ENCODE results near the gene OPRD1.

Gene OPRD1

GRCh38 chr1:28886731-28887418 lies 74.9 kb downstream of the OPRD1 start:
- DNase-seq, result peak; percentile 87
- Mint-ChIP-seq H3K36me3 (ENCODE audit: low read depth) (no peaks in the 10 kb centered on the region), H3K4me3 (peak overlapping the region; percentile 79), H3K27ac (no peak overlapping the region), H3K9me3 (no peaks in the 10 kb centered on the region), H3K27me3 (ENCODE audit: low read depth, poor library complexity) (peaks cover 34% of the 10 kb centered on the region), H3K4me1 (peaks cover 56% of the 10 kb centered on the region)
- TF ChIP-seq CTCF (IDR thresholded peaks at IDR 0.05), result no peak

- Mint-ChIP-seq H3K27ac (no peak overlapping the region), H3K9me3 (no peaks in the 10 kb centered on the region), H3K4me1 (peaks cover 50% of the 10 kb centered on the region), H3K4me3 (peak overlapping the region; percentile 92), H3K36me3 (ENCODE audit: low read depth) (no peaks in the 10 kb centered on the region), H3K27me3 (ENCODE audit: low read depth, poor library complexity) (peaks cover 35% of the 10 kb centered on the region)
- no peak for TF ChIP-seq CTCF (IDR thresholded peaks at IDR 0.05)
- DNase-seq, result peak; percentile 61
Measured at GRCh38 chr1:28887419-28887834, 75.5 kb downstream of the OPRD1 start.

GRCh38 chr1:28887835-28888682 lies 76.1 kb downstream of the OPRD1 start:
- DNase-seq, result peak; percentile 30
- no peak for TF ChIP-seq CTCF (IDR thresholded peaks at IDR 0.05)
- peak overlapping the region; percentile 92 for H3K4me3 Mint-ChIP-seq
- peaks cover 35% of the 10 kb centered on the region for H3K27me3 Mint-ChIP-seq (ENCODE audit: low read depth, poor library complexity)
- H3K36me3 Mint-ChIP-seq (ENCODE audit: low read depth), result no peaks in the 10 kb centered on the region
- no peak overlapping the region for H3K27ac Mint-ChIP-seq
- H3K9me3 Mint-ChIP-seq, result no peaks in the 10 kb centered on the region
- H3K4me1 Mint-ChIP-seq, result peaks cover 48% of the 10 kb centered on the region

GRCh38 chr1:28888915-28889314 lies 76.9 kb downstream of the OPRD1 start:
- no peak for TF ChIP-seq CTCF (IDR thresholded peaks at IDR 0.05)
- no peak overlapping the region for H3K27ac Mint-ChIP-seq
- peaks cover 35% of the 10 kb centered on the region for H3K27me3 Mint-ChIP-seq (ENCODE audit: low read depth, poor library complexity)
- H3K36me3 Mint-ChIP-seq (ENCODE audit: low read depth), result no peaks in the 10 kb centered on the region
- DNase-seq, result no peak
- no peaks in the 10 kb centered on the region for H3K9me3 Mint-ChIP-seq
- peaks cover 47% of the 10 kb centered on the region for H3K4me1 Mint-ChIP-seq
- peak overlapping the region; percentile 42 for H3K4me3 Mint-ChIP-seq

- peaks cover 35% of the 10 kb centered on the region for H3K27me3 Mint-ChIP-seq (ENCODE audit: low read depth, poor library complexity)
- H3K4me3 Mint-ChIP-seq, result no peak overlapping the region
- no peak for TF ChIP-seq CTCF (IDR thresholded peaks at IDR 0.05)
- H3K4me1 Mint-ChIP-seq, result peaks cover 46% of the 10 kb centered on the region
- no peak overlapping the region for H3K27ac Mint-ChIP-seq
- no peaks in the 10 kb centered on the region for H3K9me3 Mint-ChIP-seq
- H3K36me3 Mint-ChIP-seq (ENCODE audit: low read depth), result no peaks in the 10 kb centered on the region
- no peak for DNase-seq
Measured at GRCh38 chr1:28889357-28889756, 77.4 kb downstream of the OPRD1 start.
